GM23338 (cell line): ENCODE data around the gene CCN6.

Source experiments
- EZH2 ChIP-seq: fragments of 200-600 bp; sonication (generic); IDR thresholded peaks from one replicate; pipeline ENCODE4 v1.8.0; 2017; ENCODE audit warnings: antibody characterized with exemption, mild to moderate bottlenecking, low read depth; ENCODE audit not compliant: unreplicated experiment
- EZH2phosphoT487 ChIP-seq: fragments of 200-600 bp; sonication (generic); IDR thresholded peaks from one replicate; pipeline ENCODE4 v1.8.1; 2018; ENCODE audit warnings: antibody characterized with exemption; ENCODE audit not compliant: unreplicated experiment
- JUNB ChIP-seq: IDR thresholded peaks from one replicate; pipeline ENCODE4 v1.6.1; 2016; ENCODE audit warnings: antibody characterized with exemption; ENCODE audit not compliant: unreplicated experiment
- NANOG ChIP-seq: IDR thresholded peaks from 2 replicates; pipeline ENCODE4 v1.6.1; 2016; ENCODE audit warnings: antibody characterized with exemption, borderline replicate concordance
- POLR2AphosphoS5 ChIP-seq: IDR thresholded peaks from 2 replicates; pipeline ENCODE4 v1.6.1; 2016; ENCODE audit warnings: antibody characterized with exemption, low read depth
- ZNF331 ChIP-seq: fragments of 250-450 bp; sonication (Bioruptor Pico); IDR thresholded peaks from 2 replicates; pipeline ENCODE4 v1.5.0; 2020; ENCODE audit warnings: low read depth, mild to moderate bottlenecking, moderate library complexity
- TF ChIP-seq, protein P1 (sequence below), 2 experiments: fragments of 200-600 bp in 1 of 2; sonication (generic) in 1 of 2; conservative IDR thresholded peaks; 2 replicates each; pipeline versions ENCODE4 v1.5.1 to v1.6.1; 2016 to 2017; ENCODE audit warnings: antibody characterized with exemption in 2 of 2, low read depth in 2 of 2, mild to moderate bottlenecking in 2 of 2, moderate library complexity in 1 of 2
- TF ChIP-seq, protein P2 (sequence below): IDR thresholded peaks from one replicate; pipeline ENCODE4 v1.6.1; 2018; ENCODE audit warnings: antibody characterized with exemption; ENCODE audit not compliant: unreplicated experiment
- TF ChIP-seq, protein P3 (sequence below): IDR thresholded peaks from 2 replicates; pipeline ENCODE4 v1.6.1; 2016; ENCODE audit warnings: antibody characterized with exemption

DNA sequence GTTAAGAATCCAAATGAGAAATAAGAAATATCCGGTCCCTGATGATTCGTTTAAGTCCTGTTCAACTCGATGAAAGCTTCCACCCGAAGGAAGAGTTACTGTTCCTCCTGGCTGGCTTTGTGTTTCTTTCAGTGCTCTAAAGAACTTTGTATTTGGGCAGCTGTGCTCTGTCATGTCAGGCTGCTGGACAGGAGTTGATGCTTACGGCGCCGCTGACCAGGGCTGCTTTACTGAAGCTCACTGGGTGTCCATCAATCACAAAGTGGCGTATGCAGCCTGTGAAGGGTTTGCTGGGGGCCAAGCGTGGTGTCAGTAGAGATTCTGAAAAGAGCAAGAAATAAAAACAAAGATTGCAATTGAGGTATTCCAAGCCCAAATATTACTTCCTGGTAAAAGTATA lies 55.4 kb downstream of the CCN6 start:
- TF ChIP-seq EZH2phosphoT487 = no peak
- no peak for TF ChIP-seq EZH2
- no peak for TF ChIP-seq POLR2AphosphoS5
- TF ChIP-seq, protein P1, sequence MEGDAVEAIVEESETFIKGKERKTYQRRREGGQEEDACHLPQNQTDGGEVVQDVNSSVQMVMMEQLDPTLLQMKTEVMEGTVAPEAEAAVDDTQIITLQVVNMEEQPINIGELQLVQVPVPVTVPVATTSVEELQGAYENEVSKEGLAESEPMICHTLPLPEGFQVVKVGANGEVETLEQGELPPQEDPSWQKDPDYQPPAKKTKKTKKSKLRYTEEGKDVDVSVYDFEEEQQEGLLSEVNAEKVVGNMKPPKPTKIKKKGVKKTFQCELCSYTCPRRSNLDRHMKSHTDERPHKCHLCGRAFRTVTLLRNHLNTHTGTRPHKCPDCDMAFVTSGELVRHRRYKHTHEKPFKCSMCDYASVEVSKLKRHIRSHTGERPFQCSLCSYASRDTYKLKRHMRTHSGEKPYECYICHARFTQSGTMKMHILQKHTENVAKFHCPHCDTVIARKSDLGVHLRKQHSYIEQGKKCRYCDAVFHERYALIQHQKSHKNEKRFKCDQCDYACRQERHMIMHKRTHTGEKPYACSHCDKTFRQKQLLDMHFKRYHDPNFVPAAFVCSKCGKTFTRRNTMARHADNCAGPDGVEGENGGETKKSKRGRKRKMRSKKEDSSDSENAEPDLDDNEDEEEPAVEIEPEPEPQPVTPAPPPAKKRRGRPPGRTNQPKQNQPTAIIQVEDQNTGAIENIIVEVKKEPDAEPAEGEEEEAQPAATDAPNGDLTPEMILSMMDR (conservative IDR thresholded peaks at IDR 0.05; ENCODE audit: low read depth in 2 of 2) = no peak
- no peak for TF ChIP-seq ZNF331 (CRISPR knock-in tag)
- TF ChIP-seq, protein P2, sequence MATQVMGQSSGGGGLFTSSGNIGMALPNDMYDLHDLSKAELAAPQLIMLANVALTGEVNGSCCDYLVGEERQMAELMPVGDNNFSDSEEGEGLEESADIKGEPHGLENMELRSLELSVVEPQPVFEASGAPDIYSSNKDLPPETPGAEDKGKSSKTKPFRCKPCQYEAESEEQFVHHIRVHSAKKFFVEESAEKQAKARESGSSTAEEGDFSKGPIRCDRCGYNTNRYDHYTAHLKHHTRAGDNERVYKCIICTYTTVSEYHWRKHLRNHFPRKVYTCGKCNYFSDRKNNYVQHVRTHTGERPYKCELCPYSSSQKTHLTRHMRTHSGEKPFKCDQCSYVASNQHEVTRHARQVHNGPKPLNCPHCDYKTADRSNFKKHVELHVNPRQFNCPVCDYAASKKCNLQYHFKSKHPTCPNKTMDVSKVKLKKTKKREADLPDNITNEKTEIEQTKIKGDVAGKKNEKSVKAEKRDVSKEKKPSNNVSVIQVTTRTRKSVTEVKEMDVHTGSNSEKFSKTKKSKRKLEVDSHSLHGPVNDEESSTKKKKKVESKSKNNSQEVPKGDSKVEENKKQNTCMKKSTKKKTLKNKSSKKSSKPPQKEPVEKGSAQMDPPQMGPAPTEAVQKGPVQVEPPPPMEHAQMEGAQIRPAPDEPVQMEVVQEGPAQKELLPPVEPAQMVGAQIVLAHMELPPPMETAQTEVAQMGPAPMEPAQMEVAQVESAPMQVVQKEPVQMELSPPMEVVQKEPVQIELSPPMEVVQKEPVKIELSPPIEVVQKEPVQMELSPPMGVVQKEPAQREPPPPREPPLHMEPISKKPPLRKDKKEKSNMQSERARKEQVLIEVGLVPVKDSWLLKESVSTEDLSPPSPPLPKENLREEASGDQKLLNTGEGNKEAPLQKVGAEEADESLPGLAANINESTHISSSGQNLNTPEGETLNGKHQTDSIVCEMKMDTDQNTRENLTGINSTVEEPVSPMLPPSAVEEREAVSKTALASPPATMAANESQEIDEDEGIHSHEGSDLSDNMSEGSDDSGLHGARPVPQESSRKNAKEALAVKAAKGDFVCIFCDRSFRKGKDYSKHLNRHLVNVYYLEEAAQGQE = no peak
- TF ChIP-seq, protein P3, sequence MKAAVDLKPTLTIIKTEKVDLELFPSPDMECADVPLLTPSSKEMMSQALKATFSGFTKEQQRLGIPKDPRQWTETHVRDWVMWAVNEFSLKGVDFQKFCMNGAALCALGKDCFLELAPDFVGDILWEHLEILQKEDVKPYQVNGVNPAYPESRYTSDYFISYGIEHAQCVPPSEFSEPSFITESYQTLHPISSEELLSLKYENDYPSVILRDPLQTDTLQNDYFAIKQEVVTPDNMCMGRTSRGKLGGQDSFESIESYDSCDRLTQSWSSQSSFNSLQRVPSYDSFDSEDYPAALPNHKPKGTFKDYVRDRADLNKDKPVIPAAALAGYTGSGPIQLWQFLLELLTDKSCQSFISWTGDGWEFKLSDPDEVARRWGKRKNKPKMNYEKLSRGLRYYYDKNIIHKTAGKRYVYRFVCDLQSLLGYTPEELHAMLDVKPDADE = no peak
- TF ChIP-seq NANOG = no peak
- TF ChIP-seq JUNB = no peak
